Endodermal cell (in vitro differentiated cells): ENCODE results near the gene UBE2D3. TPM values are rescaled to one million over a fixed set of nuclear protein-coding genes. Genes with fewer than 3 reads are reported as not detected.

Experiments
- DNase-seq: peaks from one replicate; pipeline ENCODE4 v3.0.0-alpha.2; 2017
- H3K27ac ChIP-seq: 2 replicates; pipeline ENCODE4 v1.5.1; 2013; ENCODE audit warnings: mild to moderate bottlenecking, low read depth, low read length, moderate library complexity
- H3K27me3 ChIP-seq: 2 replicates; pipeline ENCODE4 v1.6.1; 2013; ENCODE audit warnings: mild to moderate bottlenecking, low read length, moderate library complexity; ENCODE audit not compliant: insufficient read depth, control insufficient read depth, poor library complexity, severe bottlenecking
- H3K36me3 ChIP-seq: 2 replicates; pipeline ENCODE4 v1.7.0; 2013; ENCODE audit warnings: mild to moderate bottlenecking, low read length, moderate library complexity; ENCODE audit not compliant: control insufficient read depth, insufficient read depth
- H3K4me1 ChIP-seq: one replicate; pipeline ENCODE4 v1.7.0; 2013; ENCODE audit warnings: low read length; ENCODE audit not compliant: control insufficient read depth, insufficient read depth
- H3K4me3 ChIP-seq: 2 replicates; pipeline ENCODE4 v1.5.1; 2013; ENCODE audit warnings: mild to moderate bottlenecking, low read length, moderate library complexity
- H3K9ac ChIP-seq: 2 replicates; pipeline ENCODE4 v1.6.1; 2013; ENCODE audit warnings: mild to moderate bottlenecking, low read length, moderate library complexity; ENCODE audit not compliant: poor library complexity, severe bottlenecking; ENCODE audit errors: extremely low read depth
- H3K9me3 ChIP-seq: 2 replicates; pipeline ENCODE4 v1.6.1; 2013; ENCODE audit warnings: mild to moderate bottlenecking, low read length, moderate library complexity; ENCODE audit not compliant: control insufficient read depth
- H3K27ac Mint-ChIP-seq: 2 replicates; pipeline ENCODE4 v1.8.0; 2020; ENCODE audit warnings: mixed read lengths
- H3K27me3 Mint-ChIP-seq: 2 replicates; pipeline ENCODE4 v1.8.0; 2021; ENCODE audit warnings: mild to moderate bottlenecking, mixed read lengths; ENCODE audit not compliant: insufficient read depth
- H3K36me3 Mint-ChIP-seq: 2 replicates; pipeline ENCODE4 v1.8.0; 2020; ENCODE audit warnings: low read depth, mixed read lengths
- H3K4me1 Mint-ChIP-seq: 2 replicates; pipeline ENCODE4 v1.8.0; 2020; ENCODE audit warnings: mixed read lengths
- H3K4me3 Mint-ChIP-seq: 2 replicates; pipeline ENCODE4 v1.8.0; 2020; ENCODE audit warnings: mild to moderate bottlenecking, moderate library complexity, mixed read lengths
- H3K9me3 Mint-ChIP-seq: 2 replicates; pipeline ENCODE4 v1.8.0; 2020; ENCODE audit warnings: mild to moderate bottlenecking, mixed read lengths
- WGBS, 2 experiments: methylation state at CpG; one replicate each; pipeline versions ENCODE4 v1.1.5 to v1.1.7; 2013; ENCODE audit warnings: missing lambda C conversion rate in 2 of 2, mixed read lengths in 1 of 2; ENCODE audit not compliant: insufficient coverage in 1 of 2, insufficient read length in 1 of 2; 5-methylcytosine and 5-hydroxymethylcytosine counted together
- total RNA-seq, 2 donors: library from RNA; stranded (reverse); fragmentation: NEBNext Ultra II Directional in 1 of 2; extraction: Animal tissue kit (Norgen Biotek cat#: 25700) in 1 of 2; gene quantifications; 2 replicates in 1 of 2; 3 replicates in 1 of 2; pipeline ENCODE4 v1.2.1, GENCODE V29; 2021
- TF ChIP-seq, protein P1 (sequence below): fragments of 200-600 bp; sonication (generic); conservative IDR thresholded peaks from 2 replicates; pipeline ENCODE4 v1.5.0; 2021; ENCODE audit warnings: antibody characterized with exemption, mild to moderate bottlenecking

Gene UBE2D3
- total RNA-seq, 2 donors from 2014 or later: 283 to 310 TPM

DNA sequence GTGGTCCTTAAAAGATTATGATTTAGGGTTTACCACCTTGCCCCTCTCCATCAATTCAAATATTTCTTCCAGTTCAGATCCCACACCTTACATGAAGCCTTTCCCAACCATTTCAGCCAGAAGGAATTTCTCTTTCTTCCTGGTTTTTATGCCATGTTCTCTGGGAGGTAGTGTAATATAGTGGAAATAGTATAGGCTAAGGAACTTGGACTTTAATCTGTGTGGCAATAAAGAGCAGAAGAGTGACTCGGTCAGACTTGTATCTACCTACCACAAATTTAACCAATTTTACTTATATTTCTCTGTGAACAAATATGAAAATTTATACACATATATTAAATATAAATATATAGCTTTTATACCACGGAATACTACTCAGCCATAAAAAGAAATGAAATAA is 23.0 kb upstream of the UBE2D3 start:
- TF ChIP-seq, protein P1, sequence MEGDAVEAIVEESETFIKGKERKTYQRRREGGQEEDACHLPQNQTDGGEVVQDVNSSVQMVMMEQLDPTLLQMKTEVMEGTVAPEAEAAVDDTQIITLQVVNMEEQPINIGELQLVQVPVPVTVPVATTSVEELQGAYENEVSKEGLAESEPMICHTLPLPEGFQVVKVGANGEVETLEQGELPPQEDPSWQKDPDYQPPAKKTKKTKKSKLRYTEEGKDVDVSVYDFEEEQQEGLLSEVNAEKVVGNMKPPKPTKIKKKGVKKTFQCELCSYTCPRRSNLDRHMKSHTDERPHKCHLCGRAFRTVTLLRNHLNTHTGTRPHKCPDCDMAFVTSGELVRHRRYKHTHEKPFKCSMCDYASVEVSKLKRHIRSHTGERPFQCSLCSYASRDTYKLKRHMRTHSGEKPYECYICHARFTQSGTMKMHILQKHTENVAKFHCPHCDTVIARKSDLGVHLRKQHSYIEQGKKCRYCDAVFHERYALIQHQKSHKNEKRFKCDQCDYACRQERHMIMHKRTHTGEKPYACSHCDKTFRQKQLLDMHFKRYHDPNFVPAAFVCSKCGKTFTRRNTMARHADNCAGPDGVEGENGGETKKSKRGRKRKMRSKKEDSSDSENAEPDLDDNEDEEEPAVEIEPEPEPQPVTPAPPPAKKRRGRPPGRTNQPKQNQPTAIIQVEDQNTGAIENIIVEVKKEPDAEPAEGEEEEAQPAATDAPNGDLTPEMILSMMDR: no peak
- H3K27me3 ChIP-seq: no peaks in the 10 kb centered on the region
- no CpG with 5 or more reads among the region's 2 CpGs for WGBS, 2 experiments
- no peaks in the 10 kb centered on the region for H3K9me3 ChIP-seq
- H3K9me3 Mint-ChIP-seq: no peaks in the 10 kb centered on the region
- H3K27ac ChIP-seq: no peak overlapping the region
- DNase-seq: no peak
- no peaks in the 10 kb centered on the region for H3K4me1 ChIP-seq
- no peak overlapping the region for H3K27ac Mint-ChIP-seq
- H3K4me3 Mint-ChIP-seq: no peak overlapping the region
- no peak overlapping the region for H3K4me3 ChIP-seq
- H3K9ac ChIP-seq: no peak overlapping the region
- peaks cover 2% of the 10 kb centered on the region for H3K36me3 Mint-ChIP-seq
- H3K4me1 Mint-ChIP-seq: no peaks in the 10 kb centered on the region
- H3K27me3 Mint-ChIP-seq: no peaks in the 10 kb centered on the region
- no peaks in the 10 kb centered on the region for H3K36me3 ChIP-seq

DNA sequence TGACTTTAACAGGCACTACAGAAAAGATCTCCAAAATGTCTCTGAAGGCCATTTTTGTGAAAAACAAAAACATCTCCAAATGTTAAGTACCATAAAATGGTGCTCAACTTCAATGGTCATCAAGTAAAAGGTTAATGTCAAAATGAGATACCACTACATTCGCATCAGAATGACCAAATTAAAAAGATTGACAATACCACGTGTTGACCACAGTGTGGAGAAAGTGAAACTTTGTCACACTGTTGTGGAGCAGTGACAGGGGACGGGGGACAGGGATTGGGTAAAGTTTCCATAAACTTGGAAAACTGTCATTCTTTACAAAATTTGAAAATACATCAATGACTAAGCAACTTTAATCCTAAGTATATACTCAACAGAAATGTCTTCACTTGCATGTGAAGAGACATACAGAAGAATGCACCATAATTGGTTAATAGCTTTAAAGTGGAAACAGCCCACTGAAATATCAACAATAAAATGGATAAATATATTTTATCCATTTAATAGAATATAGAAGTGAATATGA is 22.3 kb upstream of the UBE2D3 start:
- no peak for DNase-seq
- no peak overlapping the region for H3K9ac ChIP-seq
- H3K27me3 Mint-ChIP-seq: no peaks in the 10 kb centered on the region
- H3K4me1 Mint-ChIP-seq: no peaks in the 10 kb centered on the region
- no peak overlapping the region for H3K4me3 ChIP-seq
- H3K4me1 ChIP-seq: no peaks in the 10 kb centered on the region
- H3K27ac ChIP-seq: no peak overlapping the region
- 87% methylated on average over 3 of the region's 3 CpGs for WGBS, 2 experiments
- TF ChIP-seq, protein P1: no peak
- H3K36me3 ChIP-seq: no peaks in the 10 kb centered on the region
- H3K27ac Mint-ChIP-seq: no peak overlapping the region
- H3K36me3 Mint-ChIP-seq: peaks cover 2% of the 10 kb centered on the region
- H3K9me3 Mint-ChIP-seq: no peaks in the 10 kb centered on the region
- no peaks in the 10 kb centered on the region for H3K27me3 ChIP-seq
- H3K9me3 ChIP-seq: no peaks in the 10 kb centered on the region
- H3K4me3 Mint-ChIP-seq: no peak overlapping the region

DNA sequence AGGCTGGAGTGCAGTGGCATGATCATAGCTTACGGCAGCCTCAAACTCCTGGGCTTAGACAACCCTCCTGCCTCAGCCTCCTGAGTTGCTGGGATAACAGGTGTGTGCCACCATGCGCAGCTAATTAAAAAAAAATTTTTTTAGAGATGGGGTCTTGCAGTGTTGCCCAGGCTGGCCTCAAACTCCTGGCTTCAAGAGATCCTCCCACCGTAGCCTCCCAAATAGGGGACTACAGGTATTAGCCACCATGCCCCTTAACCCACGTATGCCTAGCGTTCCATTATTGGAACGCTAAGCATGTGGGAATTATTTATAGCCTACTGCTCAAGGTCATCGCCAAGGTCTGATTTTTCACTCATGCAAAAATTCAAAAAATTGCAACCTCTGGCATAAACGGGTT is 20.3 kb upstream of the UBE2D3 start:
- Histone ChIP-seq H3K27me3 (no peaks in the 10 kb centered on the region), H3K4me1 (no peaks in the 10 kb centered on the region), H3K27ac (no peak overlapping the region), H3K9me3 (no peaks in the 10 kb centered on the region), H3K36me3 (no peaks in the 10 kb centered on the region), H3K9ac (no peak overlapping the region), H3K4me3 (no peak overlapping the region)
- Mint-ChIP-seq H3K4me1 (no peaks in the 10 kb centered on the region), H3K27ac (no peak overlapping the region), H3K9me3 (no peaks in the 10 kb centered on the region), H3K36me3 (peaks cover 2% of the 10 kb centered on the region), H3K27me3 (no peaks in the 10 kb centered on the region), H3K4me3 (no peak overlapping the region)
- WGBS, 2 experiments: 95 to 97% methylated on average over 7 to 8 of the region's 8 CpGs
- DNase-seq: no peak
- TF ChIP-seq, protein P1: no peak
